A549 (cell line): ENCODE data around the gene ACYP2.

Experiments
- POLR2AphosphoS2 ChIP-seq: conservative IDR thresholded peaks from 2 replicates; pipeline ENCODE4 v1.6.1; 2012; ENCODE audit warnings: low read length, improper control_type of control experiment, inconsistent platforms
- TF ChIP-seq, protein P1 (sequence below): fragments of >200 bp; sonication (Bioruptor Twin); formaldehyde crosslinking; IDR thresholded peaks from 3 replicates; pipeline ENCODE4 v1.5.1; 2016

DNA sequence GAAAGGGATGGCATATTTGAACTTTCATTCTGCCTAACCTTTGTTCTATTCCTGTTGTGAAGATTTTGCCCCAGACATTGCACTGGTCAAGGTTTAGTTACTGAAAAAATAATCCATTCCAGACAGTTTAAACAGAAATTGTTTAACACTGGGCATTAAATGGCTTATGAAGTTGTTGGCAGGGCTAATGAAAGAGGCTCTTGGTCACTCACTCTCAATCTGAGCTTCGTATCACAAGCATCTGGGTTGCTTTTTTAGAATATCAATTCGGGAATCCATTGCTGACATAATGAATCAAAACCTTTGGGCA lies 8.0 kb upstream of the ACYP2 start:
- TF ChIP-seq, protein P1, sequence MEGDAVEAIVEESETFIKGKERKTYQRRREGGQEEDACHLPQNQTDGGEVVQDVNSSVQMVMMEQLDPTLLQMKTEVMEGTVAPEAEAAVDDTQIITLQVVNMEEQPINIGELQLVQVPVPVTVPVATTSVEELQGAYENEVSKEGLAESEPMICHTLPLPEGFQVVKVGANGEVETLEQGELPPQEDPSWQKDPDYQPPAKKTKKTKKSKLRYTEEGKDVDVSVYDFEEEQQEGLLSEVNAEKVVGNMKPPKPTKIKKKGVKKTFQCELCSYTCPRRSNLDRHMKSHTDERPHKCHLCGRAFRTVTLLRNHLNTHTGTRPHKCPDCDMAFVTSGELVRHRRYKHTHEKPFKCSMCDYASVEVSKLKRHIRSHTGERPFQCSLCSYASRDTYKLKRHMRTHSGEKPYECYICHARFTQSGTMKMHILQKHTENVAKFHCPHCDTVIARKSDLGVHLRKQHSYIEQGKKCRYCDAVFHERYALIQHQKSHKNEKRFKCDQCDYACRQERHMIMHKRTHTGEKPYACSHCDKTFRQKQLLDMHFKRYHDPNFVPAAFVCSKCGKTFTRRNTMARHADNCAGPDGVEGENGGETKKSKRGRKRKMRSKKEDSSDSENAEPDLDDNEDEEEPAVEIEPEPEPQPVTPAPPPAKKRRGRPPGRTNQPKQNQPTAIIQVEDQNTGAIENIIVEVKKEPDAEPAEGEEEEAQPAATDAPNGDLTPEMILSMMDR, result no peak
- TF ChIP-seq POLR2AphosphoS2, result no peak
